ENCODE measurements around the gene AMPH. TPM values are rescaled to one million over a fixed set of nuclear protein-coding genes. Genes with fewer than 3 reads are reported as not detected.
A peak's percentile ranks its signal among the peaks of the same experiment; 100 is the strongest.

AMPH gene
- total and polyA plus RNA-seq, 5 donors: 1.3 to 4.7 (median 2.7) TPM

DNA sequence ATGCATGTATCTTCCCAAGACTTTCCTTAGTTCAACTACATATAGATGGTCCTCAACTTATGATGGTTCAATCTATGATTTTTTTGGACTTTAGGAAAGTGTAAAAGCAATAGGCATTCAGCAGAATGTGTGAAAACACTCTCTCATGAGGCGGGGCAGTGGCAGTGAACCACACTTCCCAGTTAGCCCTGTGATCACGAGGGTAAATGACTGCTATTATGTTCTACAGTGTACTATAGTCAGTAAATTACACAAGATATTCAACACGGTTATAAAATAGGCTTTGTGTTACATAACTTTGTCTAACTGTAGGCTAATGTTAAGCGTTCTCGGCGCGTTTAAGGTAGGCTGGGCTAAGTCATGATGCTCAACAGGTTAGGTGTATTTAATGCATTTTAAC is 169.3 kb downstream of the AMPH start:
- Histone ChIP-seq H3K27me3 (ENCODE audit: control insufficient read depth, insufficient read depth) (no peaks in the 10 kb centered on the region), H3K9me3 (ENCODE audit: control insufficient read depth, low read length) (no peaks in the 10 kb centered on the region), H3K27ac (ENCODE audit: low read length) (no peak overlapping the region), H3K4me1 (ENCODE audit: control insufficient read depth, insufficient read depth, low read length) (peaks cover 2% of the 10 kb centered on the region), H3K4me3 (ENCODE audit: low read length) (no peak overlapping the region)
- intact Hi-C loops (cut with DNase I): no loop called here
- whole genome bisulfite sequencing: 93% methylated on average over 7 of the region's 7 CpGs
- no peak for DNase-seq
- ATAC-seq: no peak

DNA sequence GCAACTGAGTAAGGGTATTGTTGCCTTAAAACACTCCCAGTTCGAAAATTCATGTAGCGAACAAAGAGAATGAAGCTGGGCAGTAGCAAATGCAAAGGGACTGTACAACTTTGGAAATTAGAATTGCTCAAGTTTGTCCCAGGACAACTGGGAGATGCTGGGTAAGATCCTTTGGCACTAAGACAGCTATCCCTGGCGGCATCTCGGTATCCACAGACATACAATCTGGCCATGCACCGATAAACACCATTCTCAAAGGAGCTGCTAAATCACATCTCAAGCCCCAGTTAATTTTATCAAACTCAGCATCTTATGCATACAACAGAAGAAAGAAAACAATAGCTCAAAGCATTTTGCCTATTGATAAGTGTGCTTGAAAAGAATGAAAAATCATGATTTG is 177.3 kb downstream of the AMPH start:
- ATAC-seq (no peak), DNase-seq (no peak)
- Histone ChIP-seq H3K9me3 (ENCODE audit: control insufficient read depth, low read length) (no peaks in the 10 kb centered on the region), H3K27ac (ENCODE audit: low read length) (no peak overlapping the region), H3K4me1 (ENCODE audit: control insufficient read depth, insufficient read depth, low read length) (no peaks in the 10 kb centered on the region), H3K27me3 (ENCODE audit: control insufficient read depth, insufficient read depth) (no peaks in the 10 kb centered on the region), H3K4me3 (ENCODE audit: low read length) (no peak overlapping the region)
- WGBS: 89% methylated on average over 5 of the region's 5 CpGs
- intact Hi-C loops (cut with DNase I): no loop called here

DNA sequence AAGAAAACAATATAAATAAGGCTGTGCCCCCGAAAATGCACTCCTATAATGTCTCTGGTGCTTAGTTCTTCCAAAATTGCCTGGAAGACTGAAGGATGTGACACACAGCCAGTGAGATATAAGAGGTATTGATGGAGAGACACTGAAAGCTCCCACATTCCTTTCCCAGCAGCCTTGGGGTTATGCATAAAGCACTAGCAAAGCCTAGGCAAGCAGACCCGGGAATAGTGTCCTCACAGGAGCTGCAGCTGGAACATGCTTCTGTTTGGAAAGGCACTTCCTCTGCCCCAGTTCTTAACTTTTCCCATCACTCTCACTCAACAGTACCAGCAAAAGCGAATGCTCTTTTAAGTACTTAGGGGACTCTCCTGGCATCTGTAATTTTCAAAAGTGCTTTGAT is 178.0 kb downstream of the AMPH start:
- ATAC-seq: no peak
- H3K27me3 ChIP-seq (ENCODE audit: control insufficient read depth, insufficient read depth): no peaks in the 10 kb centered on the region
- WGBS: 27% methylated on average over 3 of the region's 3 CpGs
- intact Hi-C loops (cut with DNase I): no loop called here
- H3K27ac ChIP-seq (ENCODE audit: low read length): no peak overlapping the region
- H3K9me3 ChIP-seq (ENCODE audit: control insufficient read depth, low read length): no peaks in the 10 kb centered on the region
- no peak overlapping the region for H3K4me3 ChIP-seq (ENCODE audit: low read length)
- H3K4me1 ChIP-seq (ENCODE audit: control insufficient read depth, insufficient read depth, low read length): no peaks in the 10 kb centered on the region
- DNase-seq: no peak

DNA sequence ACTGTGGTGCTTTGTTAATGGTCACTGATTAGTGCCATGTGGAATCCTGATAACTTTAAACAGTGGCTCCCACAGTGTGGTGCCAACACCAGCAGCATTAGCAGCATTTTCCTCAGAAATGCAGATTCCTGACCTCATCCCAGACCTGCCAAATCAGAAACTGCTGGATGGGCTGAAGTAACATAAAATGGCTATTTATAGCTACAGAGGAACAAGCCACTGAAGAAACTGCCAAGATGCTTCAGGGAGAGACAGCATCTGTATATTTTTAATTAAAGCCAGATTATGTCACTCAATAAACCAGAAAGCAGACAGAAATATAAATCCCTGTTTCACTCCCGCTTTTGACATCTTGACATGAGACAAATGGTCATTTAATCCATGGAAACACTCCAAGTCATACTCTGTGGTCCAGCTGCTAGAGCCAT is 178.5 kb downstream of the AMPH start:
- WGBS: 59% methylated on average over 1 of the region's 1 CpG
- H3K27ac ChIP-seq (ENCODE audit: low read length): no peak overlapping the region
- peak in 1 of 2 donors; percentile 33 for ATAC-seq

DNA sequence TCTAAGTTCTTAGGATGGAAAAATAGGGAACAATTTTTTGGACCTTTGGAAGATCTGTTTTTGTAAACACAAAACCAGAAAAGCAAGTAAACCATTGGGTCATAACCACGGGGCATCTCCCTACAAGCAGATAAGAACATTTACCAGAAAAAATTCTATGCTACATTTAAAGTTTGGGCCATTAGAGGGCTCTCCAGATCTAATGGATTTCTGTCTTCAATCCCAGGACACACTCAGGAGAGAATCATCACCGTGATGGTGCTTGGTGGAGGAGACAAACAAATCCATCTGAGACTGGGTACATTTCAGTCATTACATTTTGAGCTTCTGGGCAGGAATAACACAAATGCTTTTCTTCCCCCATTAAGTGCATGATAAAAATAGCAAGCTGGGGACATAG is 179.3 kb downstream of the AMPH start:
- ATAC-seq (peak; percentile 51 to 66), DNase-seq (no peak)
- Histone ChIP-seq H3K4me3 (ENCODE audit: low read length) (no peak overlapping the region), H3K9me3 (ENCODE audit: control insufficient read depth, low read length) (no peaks in the 10 kb centered on the region), H3K27me3 (ENCODE audit: control insufficient read depth, insufficient read depth) (no peaks in the 10 kb centered on the region), H3K4me1 (ENCODE audit: control insufficient read depth, insufficient read depth, low read length) (no peaks in the 10 kb centered on the region), H3K27ac (ENCODE audit: low read length) (no peak overlapping the region)
- intact Hi-C loops (cut with DNase I): no loop called here
- WGBS: 3% methylated on average over 2 of the region's 2 CpGs

More for the DNA sequence above, 178.5 kb downstream of the AMPH start:
- intact Hi-C loops (cut with DNase I): no loop called here
- Histone ChIP-seq H3K4me3 (ENCODE audit: low read length) (no peak overlapping the region), H3K4me1 (ENCODE audit: control insufficient read depth, insufficient read depth, low read length) (no peaks in the 10 kb centered on the region), H3K9me3 (ENCODE audit: control insufficient read depth, low read length) (no peaks in the 10 kb centered on the region), H3K27me3 (ENCODE audit: control insufficient read depth, insufficient read depth) (no peaks in the 10 kb centered on the region)
- DNase-seq: no peak

DNA sequence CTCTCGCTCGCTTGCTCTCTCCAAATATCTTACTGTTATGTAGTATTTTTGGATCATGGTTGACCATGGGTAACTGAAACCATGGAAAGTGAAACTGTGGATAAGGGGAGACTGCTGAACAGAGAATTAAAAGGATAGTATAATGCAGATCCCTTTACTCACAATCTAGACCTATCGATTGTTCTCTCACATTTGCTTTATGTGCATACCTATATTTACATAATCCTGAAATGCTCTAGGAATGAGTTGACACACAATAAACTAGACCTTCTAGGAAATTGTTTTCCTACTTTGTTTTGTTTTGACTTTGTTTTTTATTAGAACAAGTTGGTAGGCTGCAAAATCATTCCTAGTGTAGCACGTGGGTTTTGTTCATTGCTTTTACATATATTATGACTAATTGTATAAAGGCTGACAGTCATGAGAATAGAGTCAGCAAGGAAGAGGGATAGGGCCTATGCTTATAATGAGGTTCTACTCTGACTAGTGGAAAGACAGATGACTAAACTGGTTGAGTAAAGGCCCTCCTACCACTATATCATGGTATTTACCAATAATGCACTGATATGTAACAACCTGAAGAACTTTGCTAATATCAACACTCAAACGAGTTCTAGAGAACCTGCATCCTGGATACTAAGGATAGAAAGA is 182.5 kb downstream of the AMPH start:
- 84% methylated on average over 5 of the region's 5 CpGs for whole genome bisulfite sequencing
- intact Hi-C loops (cut with DNase I): no loop called here
- Histone ChIP-seq H3K27ac (ENCODE audit: low read length) (no peak overlapping the region), H3K27me3 (ENCODE audit: control insufficient read depth, insufficient read depth) (no peaks in the 10 kb centered on the region), H3K4me3 (ENCODE audit: low read length) (no peak overlapping the region), H3K9me3 (ENCODE audit: control insufficient read depth, low read length) (no peaks in the 10 kb centered on the region), H3K4me1 (ENCODE audit: control insufficient read depth, insufficient read depth, low read length) (no peaks in the 10 kb centered on the region)
- ATAC-seq (no peak), DNase-seq (no peak)

DNA sequence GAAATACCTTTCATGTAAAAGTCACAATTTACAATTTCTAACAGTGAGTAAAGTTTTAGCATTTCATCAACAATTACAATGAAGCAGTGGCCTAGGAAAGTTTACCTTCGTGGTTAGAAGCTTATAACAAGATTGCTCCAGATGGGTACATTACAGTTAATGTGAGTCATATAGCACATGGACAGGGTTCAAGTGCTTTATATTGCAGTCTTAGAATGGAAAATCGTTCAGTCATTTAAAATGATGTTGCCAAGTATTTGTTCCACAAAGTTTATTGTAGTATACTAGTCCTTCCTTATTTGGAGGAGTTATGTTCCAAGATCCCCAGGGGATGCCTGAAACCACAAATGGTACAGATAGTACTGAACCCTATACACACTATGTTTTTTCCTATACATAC is 183.1 kb downstream of the AMPH start:
- ATAC-seq (no peak), DNase-seq (no peak)
- Histone ChIP-seq H3K4me1 (ENCODE audit: control insufficient read depth, insufficient read depth, low read length) (no peaks in the 10 kb centered on the region), H3K27me3 (ENCODE audit: control insufficient read depth, insufficient read depth) (no peaks in the 10 kb centered on the region), H3K27ac (ENCODE audit: low read length) (no peak overlapping the region), H3K4me3 (ENCODE audit: low read length) (no peak overlapping the region), H3K9me3 (ENCODE audit: control insufficient read depth, low read length) (no peaks in the 10 kb centered on the region)
- intact Hi-C loops (cut with DNase I): no loop called here
- WGBS: 66% methylated on average over 2 of the region's 2 CpGs

DNA sequence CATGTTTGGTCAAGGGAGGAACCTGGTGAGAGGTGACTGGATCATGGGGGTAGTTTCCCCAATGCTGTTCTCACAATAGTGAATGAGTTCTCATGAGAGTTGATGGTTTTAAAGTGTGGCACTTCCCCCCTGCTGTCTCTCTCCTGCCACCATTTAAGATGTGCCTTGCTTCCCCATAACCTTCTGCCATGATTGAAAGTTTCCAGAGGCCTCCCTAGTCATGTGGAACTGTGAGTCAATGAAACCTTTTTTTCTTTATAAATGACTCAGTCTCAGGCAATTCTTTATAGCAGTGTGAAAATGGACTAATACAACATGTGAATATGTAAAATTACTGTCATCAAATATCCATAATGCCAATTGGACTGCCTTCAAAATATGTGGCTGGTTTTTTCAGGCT is 192.2 kb downstream of the AMPH start:
- Histone ChIP-seq H3K4me1 (ENCODE audit: control insufficient read depth, insufficient read depth, low read length) (no peaks in the 10 kb centered on the region), H3K27me3 (ENCODE audit: control insufficient read depth, insufficient read depth) (no peaks in the 10 kb centered on the region), H3K27ac (ENCODE audit: low read length) (no peak overlapping the region), H3K4me3 (ENCODE audit: low read length) (no peak overlapping the region), H3K9me3 (ENCODE audit: control insufficient read depth, low read length) (no peaks in the 10 kb centered on the region)
- ATAC-seq (no peak), DNase-seq (no peak)
- intact Hi-C loops (cut with DNase I): no loop called here

DNA sequence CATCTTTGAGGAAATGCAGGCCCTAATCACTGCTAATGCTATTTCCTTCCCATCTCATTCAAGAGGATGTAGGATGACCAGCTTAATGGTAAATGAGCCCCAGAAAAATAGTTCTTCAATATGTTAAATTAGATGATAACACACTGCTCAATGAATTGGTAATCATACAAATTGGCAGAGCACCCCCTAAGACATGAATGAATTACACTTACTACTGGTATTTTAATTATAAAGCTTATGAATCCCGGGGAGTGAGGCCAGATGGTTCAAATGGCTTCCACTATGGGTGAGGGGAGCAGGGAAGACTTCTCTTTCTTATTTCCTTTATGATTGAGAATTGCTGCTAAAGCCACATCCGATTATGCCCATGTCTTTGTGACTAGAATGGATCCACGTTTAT is 198.5 kb downstream of the AMPH start:
- Histone ChIP-seq H3K9me3 (ENCODE audit: control insufficient read depth, low read length) (no peaks in the 10 kb centered on the region), H3K27me3 (ENCODE audit: control insufficient read depth, insufficient read depth) (no peaks in the 10 kb centered on the region), H3K27ac (ENCODE audit: low read length) (no peak overlapping the region), H3K4me3 (ENCODE audit: low read length) (no peak overlapping the region), H3K4me1 (ENCODE audit: control insufficient read depth, insufficient read depth, low read length) (no peaks in the 10 kb centered on the region)
- intact Hi-C loops (cut with DNase I): no loop called here
- DNase-seq (no peak), ATAC-seq (no peak)
- WGBS: 82% methylated on average over 3 of the region's 3 CpGs

DNA sequence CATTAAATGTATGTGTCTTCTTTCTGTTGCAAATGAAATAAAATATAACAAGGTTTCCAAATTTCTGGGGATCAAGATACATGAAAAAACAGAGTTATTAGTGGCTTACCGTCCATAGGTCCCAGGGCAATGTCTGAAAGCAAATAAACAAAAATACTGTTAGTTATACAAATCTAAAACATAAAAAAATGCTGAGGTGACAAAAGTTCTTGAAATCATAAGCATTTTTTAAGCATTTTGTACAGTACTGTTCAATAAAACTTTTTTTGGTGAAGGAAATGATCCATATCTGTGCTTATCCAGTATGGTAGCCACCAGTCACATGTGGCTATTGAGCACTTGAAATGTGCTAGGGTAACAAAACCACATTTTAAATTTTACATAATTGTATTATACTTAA is 199.1 kb downstream of the AMPH start:
- no peak for DNase-seq
- intact Hi-C loops (cut with DNase I): no loop called here

DNA sequence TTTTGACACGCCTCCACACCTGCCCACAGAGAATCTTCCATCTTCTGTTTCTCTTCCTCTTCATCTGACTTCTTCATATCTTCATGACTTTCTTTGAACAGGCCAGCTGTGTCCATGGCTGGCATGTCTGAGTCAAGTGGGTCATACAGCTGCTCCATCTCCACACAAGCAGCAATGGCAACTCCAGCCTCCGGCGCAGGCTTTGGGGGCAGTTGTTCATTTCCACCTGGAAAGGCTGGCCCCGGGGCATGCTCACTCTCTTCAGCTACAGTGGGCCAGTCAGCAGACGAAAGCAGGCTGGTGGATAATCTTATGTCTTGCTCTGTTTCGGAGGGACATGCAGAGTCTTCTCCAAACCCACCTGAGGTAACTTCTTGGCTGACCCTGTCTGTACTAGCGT is 202.1 kb downstream of the AMPH start:
- 92% methylated on average over 7 of the region's 7 CpGs for WGBS
- no peak overlapping the region for H3K4me3 ChIP-seq (ENCODE audit: low read length)
- H3K4me1 ChIP-seq (ENCODE audit: control insufficient read depth, insufficient read depth, low read length): no peaks in the 10 kb centered on the region
- no peaks in the 10 kb centered on the region for H3K9me3 ChIP-seq (ENCODE audit: control insufficient read depth, low read length)
- no peak overlapping the region for H3K27ac ChIP-seq (ENCODE audit: low read length)
- ATAC-seq: no peak
- DNase-seq: peak in 1 of 3 donors; percentile 21
- intact Hi-C loops (cut with DNase I): no loop called here
- H3K27me3 ChIP-seq (ENCODE audit: control insufficient read depth, insufficient read depth): no peaks in the 10 kb centered on the region

More for the DNA sequence above, 199.1 kb downstream of the AMPH start:
- Histone ChIP-seq H3K9me3 (ENCODE audit: control insufficient read depth, low read length) (no peaks in the 10 kb centered on the region), H3K4me1 (ENCODE audit: control insufficient read depth, insufficient read depth, low read length) (no peaks in the 10 kb centered on the region), H3K27me3 (ENCODE audit: control insufficient read depth, insufficient read depth) (no peaks in the 10 kb centered on the region), H3K4me3 (ENCODE audit: low read length) (no peak overlapping the region), H3K27ac (ENCODE audit: low read length) (no peak overlapping the region)
- no peak for ATAC-seq
- WGBS: 87% methylated on average over 1 of the region's 1 CpG

DNA sequence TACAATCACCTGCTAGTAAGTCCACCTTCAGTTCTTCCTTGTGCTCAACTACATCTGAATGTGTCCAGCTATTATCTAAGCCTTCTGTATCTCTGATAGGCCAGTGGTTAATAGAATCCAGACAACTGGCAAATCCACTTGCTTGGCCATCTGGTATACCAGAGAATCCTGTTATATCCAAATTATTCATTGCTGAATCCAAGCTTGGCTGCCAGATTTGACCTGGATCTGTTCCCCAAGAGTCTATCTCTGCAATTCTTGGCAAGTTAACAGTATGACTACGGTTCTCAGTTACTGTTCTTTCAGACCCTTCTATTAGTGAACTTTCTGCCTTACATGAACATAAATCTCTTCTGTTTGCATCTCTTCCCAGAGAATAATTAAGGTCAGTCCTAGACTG is 203.1 kb downstream of the AMPH start:
- Histone ChIP-seq H3K27ac (ENCODE audit: low read length) (no peak overlapping the region), H3K27me3 (ENCODE audit: control insufficient read depth, insufficient read depth) (no peaks in the 10 kb centered on the region), H3K4me1 (ENCODE audit: control insufficient read depth, insufficient read depth, low read length) (no peaks in the 10 kb centered on the region), H3K4me3 (ENCODE audit: low read length) (no peak overlapping the region), H3K9me3 (ENCODE audit: control insufficient read depth, low read length) (no peaks in the 10 kb centered on the region)
- intact Hi-C loops (cut with DNase I): no loop called here
- 21% methylated on average over 1 of the region's 1 CpG for WGBS
- DNase-seq (peak in 2 of 3 donors; percentile 22 to 63), ATAC-seq (no peak)
